ENCODE results near the gene MAGEH1. TPM values are rescaled to one million over a fixed set of nuclear protein-coding genes. Genes with fewer than 3 reads are reported as not detected.
"Not testable (repeated sequence)": the region's sequence is repeated elsewhere in the genome, so short reads cannot be mapped to it uniquely, and the experiment has no call there.

Gene MAGEH1
- 10 to 100 TPM; 19.6 to 37.9 TPM for total RNA-seq
- polyA plus RNA-seq (2013, experiment 1 of 2): 42.8 TPM
- polyA plus RNA-seq (2013, experiment 2 of 2): 39.8 TPM
- long read RNA-seq, experiment 1, transcript MAGEH1-201 (1 exons, 1,462 nt): major isoform, 15 of 15 reads
- long read RNA-seq, experiment 1, partial matches to known transcripts: 0 of 15 reads
- long read RNA-seq, experiment 1, other reads (novel, unspliced or antisense): 0 of 15 reads
- long read RNA-seq, experiment 2, transcript MAGEH1-201 (1 exons, 1,462 nt): major isoform, 36 of 36 reads
- long read RNA-seq, experiment 2, partial matches to known transcripts: 0 of 36 reads
- long read RNA-seq, experiment 2, other reads (novel, unspliced or antisense): 0 of 36 reads
- long read RNA-seq, experiment 3, transcript MAGEH1-201 (1 exons, 1,462 nt): major isoform, 81 of 81 reads
- long read RNA-seq, experiment 3, partial matches to known transcripts: 0 of 81 reads
- long read RNA-seq, experiment 3, other reads (novel, unspliced or antisense): 0 of 81 reads
- long read RNA-seq, experiment 4, transcript MAGEH1-201 (1 exons, 1,462 nt): major isoform, 32 of 32 reads
- long read RNA-seq, experiment 4, partial matches to known transcripts: 0 of 32 reads
- long read RNA-seq, experiment 4, other reads (novel, unspliced or antisense): 0 of 32 reads

DNA sequence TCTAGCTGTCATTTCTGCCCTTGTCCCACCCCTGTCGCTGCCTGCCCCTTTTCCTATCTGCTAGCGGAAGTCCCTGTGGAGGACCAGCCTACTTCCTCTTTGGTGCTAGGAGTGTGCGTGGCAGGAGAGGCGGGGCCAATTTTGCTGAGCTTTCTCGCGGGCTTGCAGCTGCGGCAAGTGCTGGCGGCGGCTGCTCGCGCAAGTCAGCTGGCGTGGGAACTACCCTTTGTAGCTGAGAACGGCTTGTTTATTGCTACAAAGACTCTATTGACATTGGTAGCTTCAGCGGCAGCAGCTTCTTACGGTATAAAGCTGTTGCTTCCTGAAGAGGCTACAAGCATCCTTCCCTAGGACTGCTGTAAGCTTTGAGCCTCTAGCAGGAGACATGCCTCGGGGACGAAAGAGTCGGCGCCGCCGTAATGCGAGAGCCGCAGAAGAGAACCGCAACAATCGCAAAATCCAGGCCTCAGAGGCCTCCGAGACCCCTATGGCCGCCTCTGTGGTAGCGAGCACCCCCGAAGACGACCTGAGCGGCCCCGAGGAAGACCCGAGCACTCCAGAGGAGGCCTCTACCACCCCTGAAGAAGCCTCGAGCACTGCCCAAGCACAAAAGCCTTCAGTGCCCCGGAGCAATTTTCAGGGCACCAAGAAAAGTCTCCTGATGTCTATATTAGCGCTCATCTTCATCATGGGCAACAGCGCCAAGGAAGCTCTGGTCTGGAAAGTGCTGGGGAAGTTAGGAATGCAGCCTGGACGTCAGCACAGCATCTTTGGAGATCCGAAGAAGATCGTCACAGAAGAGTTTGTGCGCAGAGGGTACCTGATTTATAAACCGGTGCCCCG lies at the start of gene MAGEH1:
TSS of gene MAGEH1 (plus strand) at position 138 of the 843 bp plus-strand sequence. CDS start at position 386, 248 bp downstream.
- Mint-ChIP-seq H3K9me3 (peaks cover 25% of the 10 kb centered on the region), H3K36me3 (ENCODE audit: low read depth) (no peaks in the 10 kb centered on the region), H3K4me1 (peaks cover 3% of the 10 kb centered on the region), H3K27ac (peak within 1 kb of the TSS; percentile 66), H3K27me3 (ENCODE audit: insufficient read depth) (no peaks in the 10 kb centered on the region), H3K4me3 (peak within 1 kb of the TSS; percentile 80)
- DNase-seq: peak; percentile 86
- no peaks in the 10 kb centered on the region for H3K36me3 ChIP-seq (ENCODE audit: control insufficient read depth, insufficient read depth, low read length)
- H3K4me3 ChIP-seq (ENCODE audit: low read length): peak within 1 kb of the TSS; percentile 92
- H3K9me3 ChIP-seq (ENCODE audit: control insufficient read depth, low read length): no peaks in the 10 kb centered on the region
- no peaks in the 10 kb centered on the region for H3K27me3 ChIP-seq (ENCODE audit: control insufficient read depth, insufficient read depth, low read length, poor library complexity, severe bottlenecking)
- 0 to 1% methylated on average over 2 to 43 of the region's 43 CpGs for WGBS, 2 experiments (ENCODE audit: insufficient coverage in 1 of 2, insufficient read length in 1 of 2)
- H3K9ac ChIP-seq (ENCODE audit: extremely low read depth, low read length, poor library complexity, severe bottlenecking): peak within 1 kb of the TSS; percentile 68
- TF ChIP-seq CTCF (conservative IDR thresholded peaks at IDR 0.05): no peak
- peak within 1 kb of the TSS; percentile 86 for H3K27ac ChIP-seq (ENCODE audit: low read depth, low read length)
- H3K4me1 ChIP-seq (ENCODE audit: control insufficient read depth, insufficient read depth, low read length): no peaks in the 10 kb centered on the region

DNA sequence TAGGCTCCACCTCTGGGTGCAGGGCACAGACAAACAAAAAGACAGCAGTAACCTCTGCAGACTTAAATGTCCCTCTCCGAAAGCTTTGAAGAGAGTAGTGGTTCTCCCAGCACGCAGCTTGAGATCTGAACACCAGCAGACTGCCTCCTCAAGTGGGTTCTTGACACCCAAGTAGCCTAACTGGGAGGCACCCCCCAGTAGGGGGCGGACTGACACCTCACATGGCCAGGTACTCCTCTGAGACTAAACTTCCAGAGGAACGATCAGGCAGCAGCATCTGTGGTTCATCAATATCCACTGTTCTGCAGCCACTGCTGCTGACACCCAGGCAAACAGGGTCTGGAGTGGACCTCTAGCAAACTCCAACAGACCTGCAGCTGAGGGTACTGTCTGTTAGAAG lies 24.8 kb upstream of the MAGEH1 start:
- H3K36me3 Mint-ChIP-seq (ENCODE audit: low read depth); DNase-seq; H3K27me3 Mint-ChIP-seq (ENCODE audit: insufficient read depth); H3K36me3 ChIP-seq (ENCODE audit: control insufficient read depth, insufficient read depth, low read length); H3K9ac ChIP-seq (ENCODE audit: extremely low read depth, low read length, poor library complexity, severe bottlenecking); H3K4me1 ChIP-seq (ENCODE audit: control insufficient read depth, insufficient read depth, low read length); H3K4me3 ChIP-seq (ENCODE audit: low read length); H3K4me1 Mint-ChIP-seq; H3K27ac ChIP-seq (ENCODE audit: low read depth, low read length); H3K9me3 ChIP-seq (ENCODE audit: control insufficient read depth, low read length); H3K27me3 ChIP-seq (ENCODE audit: control insufficient read depth, insufficient read depth, low read length, poor library complexity, severe bottlenecking); H3K27ac Mint-ChIP-seq; H3K4me3 Mint-ChIP-seq: not testable (repeated sequence)
- peaks cover 64% of the 10 kb centered on the region for H3K9me3 Mint-ChIP-seq
- WGBS, 2 experiments (ENCODE audit: insufficient coverage in 1 of 2, insufficient read length in 1 of 2): 78% methylated on average over 4 of the region's 4 CpGs; no CpG with 5 or more reads in 1 of the 2 experiments

- not testable (repeated sequence) for DNase-seq; H3K27ac Mint-ChIP-seq; H3K27me3 ChIP-seq (ENCODE audit: control insufficient read depth, insufficient read depth, low read length, poor library complexity, severe bottlenecking); H3K36me3 Mint-ChIP-seq (ENCODE audit: low read depth); H3K4me3 ChIP-seq (ENCODE audit: low read length); H3K9ac ChIP-seq (ENCODE audit: extremely low read depth, low read length, poor library complexity, severe bottlenecking); H3K27ac ChIP-seq (ENCODE audit: low read depth, low read length); H3K4me1 Mint-ChIP-seq; H3K9me3 ChIP-seq (ENCODE audit: control insufficient read depth, low read length); H3K4me1 ChIP-seq (ENCODE audit: control insufficient read depth, insufficient read depth, low read length); H3K36me3 ChIP-seq (ENCODE audit: control insufficient read depth, insufficient read depth, low read length); H3K4me3 Mint-ChIP-seq
- H3K9me3 Mint-ChIP-seq: peaks cover 69% of the 10 kb centered on the region
- H3K27me3 Mint-ChIP-seq (ENCODE audit: insufficient read depth): peaks cover 17% of the 10 kb centered on the region
- WGBS, 2 experiments (ENCODE audit: insufficient coverage in 1 of 2, insufficient read length in 1 of 2): 72 to 74% methylated on average over 3 to 5 of the region's 5 CpGs
Measured at GRCh38 chrX:55443468-55443867, 8.5 kb upstream of the MAGEH1 start.

Measured in endodermal cell (in vitro differentiated cells).